HepG2 (cell line): ENCODE data around the gene SDC4. TPM values are rescaled to one million over a fixed set of nuclear protein-coding genes. Genes with fewer than 3 reads are reported as not detected.

Source experiments
- ATAC-seq: fragments of 200-7000 bp; cut with Tn5 transposase; 3 replicates; pipeline ENCODE4 v1.9.1; 2020; ENCODE audit warnings: mild to moderate bottlenecking, moderate library complexity
- BruUV-seq: library from RNA; stranded (reverse); fragments of 400-500 nt; replicated peaks from 2 replicates; lab custom pipeline; 2021; lab: Mats Ljungman, UMichigan
- CTCF ChIA-PET: fragments of 300-600 bp; formaldehyde crosslinking; extraction: SDS; loops from one replicate; lab custom pipeline; 2021; ENCODE audit warnings: low total read pairs, inconsistent platforms, low intra/inter-chr PET ratio; lab: Yijun Ruan, JAX
- POLR2A ChIA-PET: fragments of 350-600 bp; sonication (Branson Sonifier 250); formaldehyde crosslinking; loops from one replicate; lab custom pipeline; 2020; ENCODE audit warnings: antibody characterized with exemption, inconsistent platforms; lab: Yijun Ruan, JAX
- DNase-seq: peaks from one replicate; pipeline ENCODE4 v3.0.0-alpha.2; 2015; ENCODE audit warnings: low spot score
- FAIRE-seq: peaks from 3 replicates; lab custom pipeline; 2011; peaks lifted over from hg19 to GRCh38; lab: Jason Lieb, UNC
- H2AFZ ChIP-seq: one replicate; pipeline ENCODE4 v1.6.1; 2011; ENCODE audit warnings: low read length, inconsistent platforms
- H3K27ac ChIP-seq: fragments of 300-600 bp; 3 replicates; pipeline ENCODE4 v1.8.0; 2011; ENCODE audit warnings: mixed run types, mild to moderate bottlenecking, mixed read lengths, low read length, inconsistent platforms; ENCODE audit not compliant: insufficient read depth; ENCODE audit errors: extremely low read length
- H3K27me3 ChIP-seq, 2 experiments: fragments of 200-600 bp in 1 of 2; 2 replicates in 1 of 2; 3 replicates in 1 of 2; pipeline versions ENCODE4 v1.6.0 to v1.8.0; 2011; ENCODE audit warnings: low read length in 2 of 2, mild to moderate bottlenecking in 2 of 2, moderate library complexity in 2 of 2, inconsistent platforms in 1 of 2; ENCODE audit not compliant: insufficient read depth in 2 of 2, control insufficient read depth in 1 of 2
- H3K36me3 ChIP-seq, 2 experiments: fragments of 200-600 bp in 1 of 2; replicated peaks in 1 of 2; 2 replicates in 1 of 2; 3 replicates in 1 of 2; pipeline versions ENCODE4 v1.5.1 to v1.8.0; 2011; ENCODE audit warnings: low read length in 2 of 2, inconsistent platforms in 1 of 2; ENCODE audit not compliant: insufficient read depth in 2 of 2, control insufficient read depth in 1 of 2
- H3K4me1 ChIP-seq: 2 replicates; pipeline ENCODE4 v1.5.1; 2012; ENCODE audit warnings: low read length, inconsistent platforms; ENCODE audit not compliant: insufficient read depth
- H3K4me2 ChIP-seq: 2 replicates; pipeline ENCODE4 v1.6.0; 2011; ENCODE audit warnings: low read depth, low read length, inconsistent platforms
- H3K4me3 ChIP-seq, 3 experiments: fragments of 200-600 bp in 1 of 3; sonication (generic), shearing (Covaris generic) in 1 of 3; replicated peaks in 1 of 3; 2 replicates each; pipeline ENCODE4 v1.5.1; 2011 to 2016; ENCODE audit warnings: low read length in 3 of 3, inconsistent platforms in 2 of 3, low read depth in 2 of 3, mild to moderate bottlenecking in 2 of 3, control low read depth in 1 of 3, mixed read lengths in 1 of 3; ENCODE audit not compliant: insufficient read depth in 1 of 3
- H3K79me2 ChIP-seq: one replicate; pipeline ENCODE4 v1.6.1; 2011; ENCODE audit warnings: low read length, inconsistent platforms; ENCODE audit not compliant: insufficient read depth
- H3K9ac ChIP-seq: 2 replicates; pipeline ENCODE4 v1.6.0; 2011; ENCODE audit warnings: mild to moderate bottlenecking, low read depth, low read length, inconsistent platforms; ENCODE audit not compliant: insufficient read depth
- H3K9me3 ChIP-seq: 2 replicates; pipeline ENCODE4 v1.5.1; 2012; ENCODE audit warnings: mild to moderate bottlenecking, low read length
- H4K20me1 ChIP-seq: 2 replicates; pipeline ENCODE4 v1.6.0; 2011; ENCODE audit warnings: inconsistent platforms, mild to moderate bottlenecking, low read length, moderate library complexity; ENCODE audit not compliant: insufficient read depth
- HNF4A ChIP-seq: sonication (generic); formaldehyde crosslinking; IDR thresholded peaks from 2 replicates; pipeline ENCODE4 v1.4.0; 2020; ENCODE audit warnings: missing genetic modification reagents
- JARID2 ChIP-seq: sonication (generic); formaldehyde crosslinking; IDR thresholded peaks from 2 replicates; pipeline ENCODE4 v1.8.1; 2023; ENCODE audit warnings: missing genetic modification reagents, inconsistent platforms; ENCODE audit not compliant: insufficient replicate concordance
- NCOR1 ChIP-seq: fragments of 200-600 bp; sonication (generic); IDR thresholded peaks from 2 replicates; pipeline ENCODE4 v1.7.0; 2017; ENCODE audit warnings: antibody characterized with exemption, low read length, borderline replicate concordance
- NFE2 ChIP-seq: sonication (generic); formaldehyde crosslinking; IDR thresholded peaks from 2 replicates; pipeline ENCODE4 v1.4.0; 2020; ENCODE audit warnings: missing genetic modification reagents
- POGZ ChIP-seq: sonication (generic); formaldehyde crosslinking; IDR thresholded peaks from 2 replicates; pipeline ENCODE4 v1.4.0; 2020; ENCODE audit warnings: mild to moderate bottlenecking, missing genetic modification reagents
- RFX5 ChIP-seq: IDR thresholded peaks from 2 replicates; pipeline ENCODE4 v1.6.1; 2011; ENCODE audit warnings: low read depth, low read length, improper control_type of control experiment
- SALL2 ChIP-seq: sonication (generic); formaldehyde crosslinking; IDR thresholded peaks from 2 replicates; pipeline ENCODE4 v1.8.1; 2023; ENCODE audit warnings: mild to moderate bottlenecking, missing genetic modification reagents, inconsistent platforms
- SMARCE1 ChIP-seq: fragments of 450-650 bp; IDR thresholded peaks from 2 replicates; pipeline ENCODE4 v1.6.1; 2017; ENCODE audit warnings: borderline replicate concordance
- SP1 ChIP-seq, 2 experiments: fragments of 450-650 bp in 1 of 2; sonication (generic) in 1 of 2; formaldehyde crosslinking in 1 of 2; IDR thresholded peaks; 2 replicates each; pipeline versions ENCODE4 v1.4.0 to v1.6.1; 2016 to 2020; ENCODE audit warnings: missing genetic modification reagents in 1 of 2
- XRCC5 ChIP-seq: fragments of 200-400 bp; formaldehyde crosslinking; optimal IDR thresholded peaks from 2 replicates; pipeline ENCODE3; 2017; ENCODE audit warnings: mild to moderate bottlenecking, low read length
- ZBTB8A ChIP-seq: sonication (generic); formaldehyde crosslinking; IDR thresholded peaks from 2 replicates; pipeline ENCODE4 v1.4.0; 2020; ENCODE audit warnings: mild to moderate bottlenecking, low read depth, missing genetic modification reagents, borderline replicate concordance
- ZMYM3 ChIP-seq: sonication (generic); formaldehyde crosslinking; IDR thresholded peaks from 2 replicates; pipeline ENCODE4 v1.5.1; 2020; ENCODE audit warnings: mild to moderate bottlenecking, missing genetic modification reagents
- WGBS: methylation state at CpG from one replicate; pipeline ENCODE4 v1.1.6; 2017; ENCODE audit warnings: low lambda C conversion rate; 5-methylcytosine and 5-hydroxymethylcytosine counted together
- in situ Hi-C: cut with HindIII; loops from 2 replicates; pipeline ENCODE4 v1.10.0; 2017; ENCODE audit warnings: low pct_unique_long_range_greater_than_20kb; ENCODE audit not compliant: extremely low pct_ligation_motif_present
- intact Hi-C: fragments of 100-400 bp; cut with micrococcal nuclease; formaldehyde crosslinking; loops from one replicate; pipeline ENCODE4 v1.10.0; 2022; ENCODE audit not compliant: unreplicated experiment
- polyA plus RNA-seq, 8 experiments: library from polyadenylated mRNA; depleted of rRNA in 3 of 8; stranded (reverse) in 7 of 8; unstranded in 1 of 8; fragments of >200 nt; fragmentation: Illumina TruSeq in 4 of 8; extraction: Trizol in 4 of 8; gene quantifications; 2 replicates each; pipeline versions ENCODE4 v1.2.1 to v1.2.3, GENCODE V29; 2011 to 2016; ENCODE audit warnings: low read depth in 4 of 8, missing spikeins in 1 of 8, mixed read lengths in 1 of 8; ENCODE audit not compliant: insufficient read depth in 1 of 8
- total RNA-seq, 5 experiments: library from RNA; depleted of rRNA; stranded (reverse); fragments of >200 nt; fragmentation: Illumina TruSeq; extraction: Trizol; gene quantifications; 2 replicates each; pipeline ENCODE4 v1.2.3, GENCODE V29; 2016; ENCODE audit warnings: low read depth in 1 of 5
- TF ChIP-seq, protein P1 (sequence below): sonication (generic); formaldehyde crosslinking; IDR thresholded peaks from 2 replicates; pipeline ENCODE4 v1.5.0; 2020; ENCODE audit warnings: missing genetic modification reagents
- TF ChIP-seq, protein P2 (sequence below): sonication (generic); formaldehyde crosslinking; IDR thresholded peaks from 2 replicates; pipeline ENCODE4 v1.4.0; 2020; ENCODE audit warnings: missing genetic modification reagents, low read depth, mild to moderate bottlenecking, borderline replicate concordance
- TF ChIP-seq, protein P3 (sequence below): fragments of 450-650 bp; IDR thresholded peaks from 2 replicates; pipeline ENCODE4 v1.6.1; 2016
- TF ChIP-seq, protein P4 (sequence below): sonication (generic); formaldehyde crosslinking; IDR thresholded peaks from 2 replicates; pipeline ENCODE4 v1.5.0; 2020; ENCODE audit warnings: mild to moderate bottlenecking, missing genetic modification reagents

Gene SDC4
- total and polyA plus RNA-seq, 2 of the 13 experiments (the other 11 are each of a cell fraction or from before 2014, with no cell fraction given): 49.0 to 65.1 TPM

DNA sequence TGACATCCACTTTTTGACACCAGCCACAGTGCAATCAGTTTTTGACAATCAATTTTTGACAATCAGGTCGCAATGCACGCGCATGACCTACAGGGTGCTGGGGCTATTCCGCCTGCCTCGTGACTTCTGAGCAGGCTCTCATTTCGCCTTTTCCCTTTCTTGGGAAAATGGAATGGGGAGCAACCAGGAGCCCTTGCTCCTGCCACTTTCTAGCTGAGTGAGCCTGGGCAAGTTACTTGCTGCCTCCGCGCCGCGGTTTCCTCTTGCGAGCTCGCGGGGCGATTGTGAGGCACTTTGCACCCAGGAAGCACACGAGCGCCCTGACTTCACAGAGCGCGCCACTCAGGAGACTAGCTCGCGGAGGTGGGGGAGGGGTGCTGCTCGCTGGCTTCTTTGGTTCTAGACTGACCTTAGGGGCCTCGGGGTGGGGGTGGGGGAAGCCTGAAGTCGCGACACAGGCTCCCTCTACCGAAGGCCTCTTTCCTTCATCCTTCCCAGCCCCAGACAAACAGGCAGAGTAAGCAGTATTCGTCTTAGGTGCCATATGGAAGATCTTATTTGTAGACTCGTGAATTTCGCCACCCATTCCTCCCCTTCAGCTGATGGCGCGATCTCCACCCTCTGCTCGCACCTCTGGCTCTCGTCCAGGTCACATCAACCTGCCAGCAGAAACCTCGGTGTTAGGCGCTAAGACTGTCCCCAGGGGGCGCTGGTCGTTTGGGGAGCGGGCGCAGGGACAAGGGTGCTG is 25.3 kb upstream of the SDC4 start:
- Histone ChIP-seq H3K4me2 (peak overlapping the region; percentile 69), H4K20me1 (no peaks in the 10 kb centered on the region), H3K9ac (no peak overlapping the region), H3K4me3 (peak overlapping the region in 2 of 3 experiments; percentile 12 to 29; a peak in 2 of 6 replicates), H3K9me3 (no peaks in the 10 kb centered on the region), H3K79me2 (no peaks in the 10 kb centered on the region), H2AFZ (no peak overlapping the region), H3K4me1 (peaks cover 19% of the 10 kb centered on the region), H3K27me3 (no peaks in the 10 kb centered on the region), H3K27ac (no peak overlapping the region), H3K36me3 (peaks cover 0 to under 1% of the 10 kb centered on the region in 2 experiments; a peak in 1 of 5 replicates)
- ChIA-PET CTCF (interaction anchor here (1.1 to 1.9 kb wide), 6 partner anchors 11 to 398 kb away, joined by 4 to 32 read pairs (median 6); no protein-coding TSS in a partner anchor), POLR2A (interaction anchor here (0.7 to 29.5 kb wide), 10 partner anchors 10 to 398 kb away, joined by 3 to 1422 read pairs (median 9); partner anchors contain the start of genes PIGT, SDC4 and SYS1)
- BruUV-seq: no TSS peak
- peak; percentile 83 for DNase-seq
- peak; percentile 91 for FAIRE-seq
- WGBS: 55% methylated on average over 38 of the region's 38 CpGs
- intact Hi-C loops (loop anchor here (1.0 to 2.0 kb wide), 2 partner anchors 43 to 64 kb away; partner anchors contain the start of gene PIGT), in situ Hi-C loops (loop anchor here (5.0 kb wide), 1 partner anchor 64 kb away; no protein-coding TSS in a partner anchor)
- ATAC-seq: peak; percentile 91
- TF ChIP-seq NCOR1 (no peak; the same call in 1 of the 2 replicates), RFX5 (no peak), POGZ (CRISPR knock-in tag) (peak; percentile 45; the same call in 1 of the 2 replicates), SMARCE1 (no peak), JARID2 (CRISPR knock-in tag) (peak; percentile 40), ZBTB8A (no peak), HNF4A (CRISPR knock-in tag) (peak; percentile 8; the same call in 1 of the 2 replicates), SALL2 (CRISPR knock-in tag) (peak; percentile 34; the same call in 1 of the 2 replicates), ZMYM3 (peak; percentile 69; the same call in 1 of the 2 replicates), SP1 (IDR thresholded peaks at IDR 0.05) (no peak), SP1 (CRISPR knock-in tag; IDR thresholded peaks at IDR 0.05) (peak; percentile 41; the same call in 1 of the 2 replicates), XRCC5 (peak; percentile 99), NFE2 (CRISPR knock-in tag) (no peak)
- TF ChIP-seq, protein P1, sequence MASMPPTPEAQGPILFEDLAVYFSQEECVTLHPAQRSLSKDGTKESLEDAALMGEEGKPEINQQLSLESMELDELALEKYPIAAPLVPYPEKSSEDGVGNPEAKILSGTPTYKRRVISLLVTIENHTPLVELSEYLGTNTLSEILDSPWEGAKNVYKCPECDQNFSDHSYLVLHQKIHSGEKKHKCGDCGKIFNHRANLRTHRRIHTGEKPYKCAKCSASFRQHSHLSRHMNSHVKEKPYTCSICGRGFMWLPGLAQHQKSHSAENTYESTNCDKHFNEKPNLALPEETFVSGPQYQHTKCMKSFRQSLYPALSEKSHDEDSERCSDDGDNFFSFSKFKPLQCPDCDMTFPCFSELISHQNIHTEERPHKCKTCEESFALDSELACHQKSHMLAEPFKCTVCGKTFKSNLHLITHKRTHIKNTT: no peak
- TF ChIP-seq, protein P2, sequence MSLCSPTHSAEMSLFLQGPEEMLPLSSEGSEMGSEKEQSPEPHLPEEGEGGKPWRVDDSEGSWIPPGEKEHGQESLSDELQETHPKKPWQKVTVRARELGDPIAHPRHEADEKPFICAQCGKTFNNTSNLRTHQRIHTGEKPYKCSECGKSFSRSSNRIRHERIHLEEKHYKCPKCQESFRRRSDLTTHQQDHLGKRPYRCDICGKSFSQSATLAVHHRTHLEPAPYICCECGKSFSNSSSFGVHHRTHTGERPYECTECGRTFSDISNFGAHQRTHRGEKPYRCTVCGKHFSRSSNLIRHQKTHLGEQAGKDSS (CRISPR knock-in tag): 0 out of 2 replicates have a peak, but pooled peaks have one; percentile 76
- TF ChIP-seq, protein P3, sequence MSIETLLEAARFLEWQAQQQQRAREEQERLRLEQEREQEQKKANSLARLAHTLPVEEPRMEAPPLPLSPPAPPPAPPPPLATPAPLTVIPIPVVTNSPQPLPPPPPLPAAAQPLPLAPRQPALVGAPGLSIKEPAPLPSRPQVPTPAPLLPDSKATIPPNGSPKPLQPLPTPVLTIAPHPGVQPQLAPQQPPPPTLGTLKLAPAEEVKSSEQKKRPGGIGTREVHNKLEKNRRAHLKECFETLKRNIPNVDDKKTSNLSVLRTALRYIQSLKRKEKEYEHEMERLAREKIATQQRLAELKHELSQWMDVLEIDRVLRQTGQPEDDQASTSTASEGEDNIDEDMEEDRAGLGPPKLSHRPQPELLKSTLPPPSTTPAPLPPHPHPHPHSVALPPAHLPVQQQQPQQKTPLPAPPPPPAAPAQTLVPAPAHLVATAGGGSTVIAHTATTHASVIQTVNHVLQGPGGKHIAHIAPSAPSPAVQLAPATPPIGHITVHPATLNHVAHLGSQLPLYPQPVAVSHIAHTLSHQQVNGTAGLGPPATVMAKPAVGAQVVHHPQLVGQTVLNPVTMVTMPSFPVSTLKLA: no peak
- TF ChIP-seq, protein P4, sequence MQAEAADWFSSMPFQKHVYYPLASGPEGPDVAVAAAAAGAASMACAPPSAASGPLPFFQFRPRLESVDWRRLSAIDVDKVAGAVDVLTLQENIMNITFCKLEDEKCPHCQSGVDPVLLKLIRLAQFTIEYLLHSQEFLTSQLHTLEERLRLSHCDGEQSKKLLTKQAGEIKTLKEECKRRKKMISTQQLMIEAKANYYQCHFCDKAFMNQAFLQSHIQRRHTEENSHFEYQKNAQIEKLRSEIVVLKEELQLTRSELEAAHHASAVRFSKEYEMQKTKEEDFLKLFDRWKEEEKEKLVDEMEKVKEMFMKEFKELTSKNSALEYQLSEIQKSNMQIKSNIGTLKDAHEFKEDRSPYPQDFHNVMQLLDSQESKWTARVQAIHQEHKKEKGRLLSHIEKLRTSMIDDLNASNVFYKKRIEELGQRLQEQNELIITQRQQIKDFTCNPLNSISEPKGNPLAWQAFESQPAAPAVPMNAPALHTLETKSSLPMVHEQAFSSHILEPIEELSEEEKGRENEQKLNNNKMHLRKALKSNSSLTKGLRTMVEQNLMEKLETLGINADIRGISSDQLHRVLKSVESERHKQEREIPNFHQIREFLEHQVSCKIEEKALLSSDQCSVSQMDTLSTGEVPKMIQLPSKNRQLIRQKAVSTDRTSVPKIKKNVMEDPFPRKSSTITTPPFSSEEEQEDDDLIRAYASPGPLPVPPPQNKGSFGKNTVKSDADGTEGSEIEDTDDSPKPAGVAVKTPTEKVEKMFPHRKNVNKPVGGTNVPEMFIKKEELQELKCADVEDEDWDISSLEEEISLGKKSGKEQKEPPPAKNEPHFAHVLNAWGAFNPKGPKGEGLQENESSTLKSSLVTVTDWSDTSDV: 0 out of 2 replicates have a peak, but pooled peaks have one; percentile 37
